ENCODE data around the gene TCF4.

- TF ChIP-seq ZFP30 (CRISPR knock-in tag; IDR thresholded peaks at IDR 0.05) (no peak), TCF4 (CRISPR knock-in tag; IDR thresholded peaks at IDR 0.05; ENCODE audit: borderline replicate concordance) (no peak), ZNF8 (CRISPR knock-in tag; IDR thresholded peaks at IDR 0.05) (no peak), ARNTL (CRISPR knock-in tag; IDR thresholded peaks at IDR 0.05; ENCODE audit: borderline replicate concordance, low read depth) (no peak), PPARA (CRISPR knock-in tag; IDR thresholded peaks at IDR 0.05; ENCODE audit: borderline replicate concordance) (no peak), TOX (CRISPR knock-in tag; IDR thresholded peaks at IDR 0.05; ENCODE audit: borderline replicate concordance) (no peak), TSHZ2 (CRISPR knock-in tag; IDR thresholded peaks at IDR 0.05) (no peak), CSRNP3 (CRISPR knock-in tag; IDR thresholded peaks at IDR 0.05) (no peak), CREB5 (CRISPR knock-in tag; IDR thresholded peaks at IDR 0.05; ENCODE audit: low read depth) (no peak), PATZ1 (CRISPR knock-in tag; IDR thresholded peaks at IDR 0.05; ENCODE audit: borderline replicate concordance) (no peak), ZFP3 (CRISPR knock-in tag; IDR thresholded peaks at IDR 0.05) (no peak)
Measured at GRCh38 chr18:55418439-55418838, 169.6 kb downstream of the TCF4 start.

Data from SK-N-SH treated with all-trans-retinoic acid at 6 μM for 48 hours (cell line).